IMR-90 (cell line): ENCODE measurements around the gene MLX. TPM values are rescaled to one million over a fixed set of nuclear protein-coding genes. Genes with fewer than 3 reads are reported as not detected.

Source experiments
- ATAC-seq: fragments of 200-7000 bp; cut with Tn5 transposase; 2 replicates; pipeline ENCODE4 v1.9.1; 2020; ENCODE audit warnings: low read depth, mild to moderate bottlenecking, moderate library complexity
- BruUV-seq: library from RNA; stranded (reverse); fragments of 400-500 nt; replicated peaks from 2 replicates; lab custom pipeline; 2021; lab: Mats Ljungman, UMichigan
- CTCF ChIA-PET: fragments of 300-600 bp; formaldehyde crosslinking; extraction: SDS; loops from one replicate; lab custom pipeline; 2021; ENCODE audit warnings: antibody characterized with exemption; lab: Yijun Ruan, JAX
- POLR2A ChIA-PET: fragments of 300-600 bp; sonication (Branson Sonifier 250); formaldehyde crosslinking; loops from one replicate; lab custom pipeline; 2022; ENCODE audit warnings: antibody characterized with exemption; ENCODE audit not compliant: unreplicated experiment; lab: Charles Lee
- DNase-seq: peaks from one replicate; pipeline ENCODE4 v3.0.0; 2013
- H2AFZ ChIP-seq: replicated peaks from 2 replicates; pipeline ENCODE3; 2013; ENCODE audit warnings: low read length, mild to moderate bottlenecking; ENCODE audit not compliant: poor library complexity
- H2AK5ac ChIP-seq: 2 replicates; pipeline ENCODE4 v1.6.1; 2013; ENCODE audit warnings: low read depth, low read length, inconsistent platforms
- H2AK9ac ChIP-seq: replicated peaks from 2 replicates; pipeline ENCODE3; 2013; ENCODE audit warnings: mild to moderate bottlenecking, low read depth, low read length, moderate library complexity; ENCODE audit not compliant: poor library complexity
- H2BK120ac ChIP-seq: 2 replicates; pipeline ENCODE4 v1.6.1; 2013; ENCODE audit warnings: low read depth, low read length, inconsistent platforms
- H2BK15ac ChIP-seq: 3 replicates; pipeline ENCODE4 v1.6.1; 2013; ENCODE audit warnings: low read depth, low read length, inconsistent platforms
- H2BK20ac ChIP-seq: 2 replicates; pipeline ENCODE4 v1.6.1; 2013; ENCODE audit warnings: low read depth, mild to moderate bottlenecking, inconsistent platforms, low read length, moderate library complexity
- H2BK5ac ChIP-seq: 2 replicates; pipeline ENCODE4 v1.6.1; 2013; ENCODE audit warnings: mild to moderate bottlenecking, low read depth, low read length, inconsistent platforms; ENCODE audit not compliant: poor library complexity, severe bottlenecking
- H3K14ac ChIP-seq: replicated peaks from 2 replicates; pipeline ENCODE4 v1.6.1; 2013; ENCODE audit warnings: low read depth, low read length, inconsistent platforms
- H3K18ac ChIP-seq: 2 replicates; pipeline ENCODE4 v1.6.1; 2013; ENCODE audit warnings: low read depth, low read length, control low read depth
- H3K23ac ChIP-seq: 2 replicates; pipeline ENCODE4 v1.6.1; 2013; ENCODE audit warnings: low read depth, low read length, inconsistent platforms
- H3K27ac ChIP-seq: 2 replicates; pipeline ENCODE4 v1.5.1; 2013; ENCODE audit warnings: mild to moderate bottlenecking, control low read depth, low read length; ENCODE audit not compliant: insufficient read depth
- H3K27me3 ChIP-seq: 2 replicates; pipeline ENCODE4 v1.6.1; 2013; ENCODE audit warnings: low read length; ENCODE audit not compliant: control insufficient read depth, insufficient read depth
- H3K36me3 ChIP-seq: 2 replicates; pipeline ENCODE4 v1.6.1; 2013; ENCODE audit warnings: low read length, mixed read lengths; ENCODE audit not compliant: control insufficient read depth, insufficient read depth
- H3K4ac ChIP-seq: 2 replicates; pipeline ENCODE4 v1.6.1; 2013; ENCODE audit warnings: low read depth, low read length, inconsistent platforms
- H3K4me1 ChIP-seq: 2 replicates; pipeline ENCODE4 v1.6.1; 2013; ENCODE audit warnings: low read length, mixed read lengths; ENCODE audit not compliant: control insufficient read depth, insufficient read depth
- H3K4me2 ChIP-seq: 2 replicates; pipeline ENCODE4 v1.6.1; 2013; ENCODE audit warnings: low read depth, mild to moderate bottlenecking, control low read depth, low read length, moderate library complexity
- H3K4me3 ChIP-seq: 2 replicates; pipeline ENCODE4 v1.5.1; 2013; ENCODE audit warnings: low read depth, mild to moderate bottlenecking, control low read depth, low read length, moderate library complexity; ENCODE audit not compliant: insufficient read depth
- H3K56ac ChIP-seq: 2 replicates; pipeline ENCODE4 v1.6.1; 2013; ENCODE audit warnings: low read length, inconsistent platforms; ENCODE audit not compliant: insufficient read depth; ENCODE audit errors: extremely low read depth
- H3K79me1 ChIP-seq, 2 experiments: 2 replicates each; pipeline ENCODE4 v1.6.1; 2013; ENCODE audit warnings: low read length in 2 of 2, inconsistent platforms in 1 of 2, low read depth in 1 of 2
- H3K9ac ChIP-seq: 2 replicates; pipeline ENCODE4 v1.6.1; 2013; ENCODE audit warnings: low read depth, low read length, control low read depth
- H3K9me1 ChIP-seq: 2 replicates; pipeline ENCODE4 v1.6.1; 2013; ENCODE audit warnings: low read length, inconsistent platforms; ENCODE audit not compliant: insufficient read depth
- H3K9me3 ChIP-seq: 2 replicates; pipeline ENCODE4 v1.6.1; 2013; ENCODE audit warnings: low read length; ENCODE audit not compliant: control insufficient read depth, insufficient read depth
- H4K20me1 ChIP-seq: 2 replicates; pipeline ENCODE4 v1.6.1; 2013; ENCODE audit warnings: low read length, inconsistent platforms; ENCODE audit not compliant: insufficient read depth
- H4K5ac ChIP-seq: 2 replicates; pipeline ENCODE4 v1.6.1; 2013; ENCODE audit warnings: mild to moderate bottlenecking, low read depth, low read length, control low read depth
- H4K8ac ChIP-seq, 2 experiments: 2 replicates each; pipeline ENCODE4 v1.6.1; 2013; ENCODE audit warnings: low read depth in 2 of 2, low read length in 2 of 2, control low read depth in 1 of 2, inconsistent platforms in 1 of 2
- H4K91ac ChIP-seq: 2 replicates; pipeline ENCODE4 v1.6.1; 2013; ENCODE audit warnings: low read depth, low read length, inconsistent platforms; ENCODE audit not compliant: insufficient read depth
- CEBPB ChIP-seq: IDR thresholded peaks from 2 replicates; pipeline ENCODE4 v1.6.1; 2012; ENCODE audit warnings: low read depth, low read length, improper control_type of control experiment
- RAD21 ChIP-seq: IDR thresholded peaks from 2 replicates; pipeline ENCODE4 v1.6.1; 2012; ENCODE audit warnings: low read length, improper control_type of control experiment
- SMC3 ChIP-seq: fragments of 150-350 bp; IDR thresholded peaks from 2 replicates; pipeline ENCODE4 v1.6.1; 2016; ENCODE audit warnings: low read depth, mild to moderate bottlenecking, antibody characterized with exemption, low read length, moderate library complexity
- WGBS, 2 experiments: methylation state at CpG; one replicate each; pipeline versions ENCODE4 v1.1.5 to v1.1.7; 2013; ENCODE audit warnings: missing lambda C conversion rate in 2 of 2; ENCODE audit not compliant: insufficient read length in 1 of 2; ENCODE audit errors: extremely low coverage in 2 of 2; 5-methylcytosine and 5-hydroxymethylcytosine counted together
- dilution Hi-C: fragments of 300-500 bp; cut with HindIII; formaldehyde crosslinking; loops from one replicate; pipeline ENCODE4 v1.14.3; 2018; ENCODE audit warnings: low sequenced_read_pairs; ENCODE audit not compliant: unreplicated experiment
- in situ Hi-C: fragments of 300-500 bp; cut with MboI; formaldehyde crosslinking; loops from 3 replicates; pipeline ENCODE4 v1.14.3; 2019; ENCODE audit warnings: low sequenced_read_pairs, inconsistent platforms, mixed read lengths
- intact Hi-C: fragments of 100-400 bp; cut with micrococcal nuclease; formaldehyde crosslinking; loops from 2 replicates; pipeline ENCODE4 v1.10.0; 2022
- polyA plus RNA-seq, 3 experiments: library from polyadenylated mRNA; depleted of rRNA; stranded (reverse); fragments of >200 nt; gene quantifications; 2 replicates each; pipeline ENCODE4 v1.2.3, GENCODE V29; 2012; ENCODE audit warnings: low replicate concordance in 1 of 3
- total RNA-seq: library from RNA; depleted of rRNA; stranded (reverse); fragments of >200 nt; gene quantifications from 2 replicates; pipeline ENCODE4 v1.2.3, GENCODE V29; 2012
- TF ChIP-seq, protein P1 (sequence below): conservative IDR thresholded peaks from 2 replicates; pipeline ENCODE4 v1.5.1; 2012; ENCODE audit warnings: mild to moderate bottlenecking, low read depth, low read length, improper control_type of control experiment
- TF ChIP-seq, protein P2 (sequence below): fragments of 150-350 bp; IDR thresholded peaks from 2 replicates; pipeline ENCODE4 v1.6.1; 2017; ENCODE audit warnings: mild to moderate bottlenecking, antibody characterized with exemption, low read length, low read depth

Gene MLX
- total and polyA plus RNA-seq, 2 of the 4 experiments (the other 2 are of a cell fraction): 37.8 to 45.6 TPM

DNA sequence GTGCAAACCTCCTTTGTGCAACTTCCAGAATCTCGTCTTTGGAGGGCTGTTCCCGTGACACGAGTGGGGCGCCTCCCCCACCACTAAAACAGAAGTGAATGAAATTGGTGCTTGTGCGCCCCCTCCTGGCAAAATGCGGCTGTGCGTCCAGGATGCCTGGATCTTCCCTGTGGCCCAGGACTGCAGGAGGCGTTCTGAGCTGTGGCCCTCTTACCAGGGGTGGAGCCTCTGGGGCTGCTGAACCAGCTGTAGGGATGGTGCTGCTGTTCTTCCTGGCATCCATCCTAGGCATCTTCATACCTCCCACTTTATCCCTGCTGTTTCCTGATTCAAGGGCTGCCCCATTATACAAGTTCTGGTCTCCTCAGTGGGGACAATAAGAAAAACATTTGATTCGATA, 49.4 kb upstream of the MLX start:
- TF ChIP-seq CEBPB: no peak
- TF ChIP-seq, protein P1, sequence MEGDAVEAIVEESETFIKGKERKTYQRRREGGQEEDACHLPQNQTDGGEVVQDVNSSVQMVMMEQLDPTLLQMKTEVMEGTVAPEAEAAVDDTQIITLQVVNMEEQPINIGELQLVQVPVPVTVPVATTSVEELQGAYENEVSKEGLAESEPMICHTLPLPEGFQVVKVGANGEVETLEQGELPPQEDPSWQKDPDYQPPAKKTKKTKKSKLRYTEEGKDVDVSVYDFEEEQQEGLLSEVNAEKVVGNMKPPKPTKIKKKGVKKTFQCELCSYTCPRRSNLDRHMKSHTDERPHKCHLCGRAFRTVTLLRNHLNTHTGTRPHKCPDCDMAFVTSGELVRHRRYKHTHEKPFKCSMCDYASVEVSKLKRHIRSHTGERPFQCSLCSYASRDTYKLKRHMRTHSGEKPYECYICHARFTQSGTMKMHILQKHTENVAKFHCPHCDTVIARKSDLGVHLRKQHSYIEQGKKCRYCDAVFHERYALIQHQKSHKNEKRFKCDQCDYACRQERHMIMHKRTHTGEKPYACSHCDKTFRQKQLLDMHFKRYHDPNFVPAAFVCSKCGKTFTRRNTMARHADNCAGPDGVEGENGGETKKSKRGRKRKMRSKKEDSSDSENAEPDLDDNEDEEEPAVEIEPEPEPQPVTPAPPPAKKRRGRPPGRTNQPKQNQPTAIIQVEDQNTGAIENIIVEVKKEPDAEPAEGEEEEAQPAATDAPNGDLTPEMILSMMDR: peak; percentile 99
- peak; percentile 90 for TF ChIP-seq RAD21
- TF ChIP-seq, protein P2, sequence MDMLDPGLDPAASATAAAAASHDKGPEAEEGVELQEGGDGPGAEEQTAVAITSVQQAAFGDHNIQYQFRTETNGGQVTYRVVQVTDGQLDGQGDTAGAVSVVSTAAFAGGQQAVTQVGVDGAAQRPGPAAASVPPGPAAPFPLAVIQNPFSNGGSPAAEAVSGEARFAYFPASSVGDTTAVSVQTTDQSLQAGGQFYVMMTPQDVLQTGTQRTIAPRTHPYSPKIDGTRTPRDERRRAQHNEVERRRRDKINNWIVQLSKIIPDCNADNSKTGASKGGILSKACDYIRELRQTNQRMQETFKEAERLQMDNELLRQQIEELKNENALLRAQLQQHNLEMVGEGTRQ: peak; percentile 40; the same call in 1 of the 2 replicates
- TF ChIP-seq SMC3: peak; percentile 86
- Histone ChIP-seq H3K9ac (peak overlapping the region; percentile 57; the same call in 1 of the 2 replicates), H3K23ac (peak overlapping the region; percentile 97; the same call in 1 of the 2 replicates), H2AK5ac (peak overlapping the region; percentile 99), H2BK15ac (peak overlapping the region; percentile 99), H3K27me3 (no peaks in the 10 kb centered on the region), H3K14ac (peak overlapping the region; percentile 99), H3K9me3 (no peaks in the 10 kb centered on the region), H2AK9ac (peak overlapping the region; percentile 12), H3K18ac (peak overlapping the region; percentile 95; the same call in 1 of the 2 replicates), H3K27ac (peak overlapping the region; percentile 99), H4K8ac (peak overlapping the region; percentile 98 to 100), H4K91ac (peak overlapping the region; percentile 100), H3K4me2 (no peak overlapping the region), H3K56ac (peak overlapping the region; percentile 97), H3K4me3 (no peak overlapping the region), H4K20me1 (no peaks in the 10 kb centered on the region; the same call in 1 of the 2 replicates), H2AFZ (peak overlapping the region; percentile 62), H4K5ac (peak overlapping the region; percentile 97; the same call in 1 of the 2 replicates), H3K79me1 (peaks cover 9 to 60% of the 10 kb centered on the region in 2 experiments; a peak in 3 of 4 replicates), H3K4me1 (peaks cover 71% of the 10 kb centered on the region), H2BK5ac (peak overlapping the region; percentile 99), H2BK20ac (peak overlapping the region; percentile 99), H3K4ac (peak overlapping the region; percentile 100), H2BK120ac (peak overlapping the region; percentile 100), H3K36me3 (peaks cover 2% of the 10 kb centered on the region; the same call in 1 of the 2 replicates), H3K9me1 (peaks cover 37% of the 10 kb centered on the region)
- in situ Hi-C loops: no loop called here
- no TSS peak for BruUV-seq
- WGBS, 2 experiments: 0% methylated on average over 2 of the region's 9 CpGs; no CpG with 5 or more reads in 1 of the 2 experiments
- POLR2A ChIA-PET: interaction anchor here (4.2 kb wide), 1 partner anchor 95 kb away, joined by 17 read pairs; the partner anchor contains the start of gene CAVIN1
- intact Hi-C loops: loop anchor here (2.0 to 5.0 kb wide), 3 partner anchors 89 to 195 kb away; no protein-coding TSS in a partner anchor
- dilution Hi-C loops: no loop called here
- peak; percentile 92 for DNase-seq
- ATAC-seq: peak; percentile 51
- CTCF ChIA-PET: interaction anchor here (0.5 to 2.8 kb wide), 9 partner anchors 10 to 551 kb away, joined by 3 to 14 read pairs (median 4); partner anchors contain the start of gene CAVIN1
